Prostate gland (tissue), 2 donors: ENCODE measurements around the gene IRX4. TPM values are rescaled to one million over a fixed set of nuclear protein-coding genes. Genes with fewer than 3 reads are reported as not detected.

Source experiments
- DNase-seq: peaks from one replicate; pipeline ENCODE4 v3.0.0-alpha.2; 2019; ENCODE audit warnings: low spot score
- H3K27ac ChIP-seq, 2 donors: fragments of 200-600 bp; sonication (generic); 2 replicates each; pipeline ENCODE4 v1.5.1; 2017 to 2019
- H3K27me3 ChIP-seq: fragments of 200-600 bp; sonication (generic); replicated peaks from 2 replicates; pipeline ENCODE4 v1.5.1; 2019; ENCODE audit not compliant: insufficient read depth
- H3K36me3 ChIP-seq, 2 donors: fragments of 200-600 bp; sonication (generic); 1 replicate in 1 of 2; 2 replicates in 1 of 2; pipeline versions ENCODE4 v1.5.1 to v1.8.1; 2017 to 2019
- H3K4me1 ChIP-seq: fragments of 200-600 bp; sonication (generic); replicated peaks from 2 replicates; pipeline ENCODE4 v1.5.1; 2019
- H3K4me3 ChIP-seq, 2 donors: fragments of 200-600 bp; sonication (generic); 2 replicates each; pipeline ENCODE4 v1.5.1; 2017 to 2019
- H3K9me3 ChIP-seq: fragments of 200-600 bp; sonication (generic); 2 replicates; pipeline ENCODE4 v1.5.1; 2017
- POLR2A ChIP-seq: fragments of 450-650 bp; IDR thresholded peaks from one replicate; pipeline ENCODE4 v1.6.1; 2016; ENCODE audit warnings: antibody characterized with exemption, mild to moderate bottlenecking
- POLR2AphosphoS5 ChIP-seq: sonication (generic); formaldehyde crosslinking; IDR thresholded peaks from one replicate; pipeline ENCODE4 v1.6.1; 2017; ENCODE audit warnings: antibody characterized with exemption
- WGBS: methylation state at CpG from one replicate; pipeline ENCODE4 v1.1.5; 2018; 5-methylcytosine and 5-hydroxymethylcytosine counted together
- intact Hi-C: fragments of 100-400 bp; cut with DNase I; formaldehyde crosslinking; loops from one replicate; pipeline ENCODE4 v1.14.2; 2022
- total RNA-seq, 2 donors: library from RNA; depleted of rRNA; stranded (reverse); fragments of >200 nt; gene quantifications; one replicate each; pipeline ENCODE4 v1.1.0, GENCODE V29; 2016
- TF ChIP-seq, protein P1 (sequence below), 4 experiments: fragments of 200-600 bp in 2 of 4; fragments of 450-650 bp in 2 of 4; sonication (generic) in 2 of 4; IDR thresholded peaks; 1 replicate in 3 of 4; 2 replicates in 1 of 4; pipeline ENCODE4 v1.5.1; 2016 to 2019; ENCODE audit warnings: antibody characterized with exemption in 4 of 4, mild to moderate bottlenecking in 2 of 4, moderate library complexity in 2 of 4

The IRX4 gene
- total RNA-seq, 2 donors from 2014 or later = 1.8 to 30.0 TPM

DNA sequence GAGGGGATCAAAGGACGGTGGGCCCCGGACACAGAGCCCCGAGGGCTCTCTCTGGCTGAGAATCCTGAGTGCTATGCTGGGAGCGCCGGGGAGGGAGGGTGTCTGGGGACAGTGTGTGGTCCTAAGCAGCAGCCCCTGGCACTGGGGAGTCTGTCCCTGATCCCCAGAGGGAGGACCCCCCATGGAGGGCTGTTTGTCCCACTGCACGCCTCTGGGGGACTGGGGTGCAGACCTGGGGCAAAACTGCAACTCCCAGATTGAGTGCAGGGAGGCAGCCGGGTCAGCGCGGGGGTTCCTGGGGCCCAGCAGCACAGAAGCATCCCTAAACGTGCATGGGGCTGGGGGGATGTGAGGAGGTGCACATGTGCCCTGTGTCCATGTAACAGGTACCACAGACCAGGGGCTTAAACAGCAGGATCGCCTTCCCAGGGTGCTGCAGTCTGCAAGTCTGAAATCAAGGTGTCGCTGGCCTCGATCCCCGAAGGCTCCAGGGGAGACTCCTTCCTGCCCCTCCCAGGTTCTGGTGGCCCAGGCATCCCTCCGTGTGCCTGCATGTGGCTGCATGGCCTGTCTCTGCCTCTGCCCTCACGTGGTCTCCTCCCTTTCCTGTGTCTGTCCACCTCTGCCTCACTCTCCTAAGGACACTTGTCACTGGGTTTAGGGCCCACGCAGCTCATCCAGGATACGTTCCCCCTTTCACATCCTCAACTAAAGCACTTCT, 35.9 kb upstream of the IRX4 start:
- Histone ChIP-seq H3K9me3 (no peaks in the 10 kb centered on the region), H3K4me1 (no peaks in the 10 kb centered on the region), H3K36me3 (no peaks in the 10 kb centered on the region), H3K27me3 (no peaks in the 10 kb centered on the region), H3K4me3 (no peak overlapping the region), H3K27ac (no peak overlapping the region)
- TF ChIP-seq, protein P1, sequence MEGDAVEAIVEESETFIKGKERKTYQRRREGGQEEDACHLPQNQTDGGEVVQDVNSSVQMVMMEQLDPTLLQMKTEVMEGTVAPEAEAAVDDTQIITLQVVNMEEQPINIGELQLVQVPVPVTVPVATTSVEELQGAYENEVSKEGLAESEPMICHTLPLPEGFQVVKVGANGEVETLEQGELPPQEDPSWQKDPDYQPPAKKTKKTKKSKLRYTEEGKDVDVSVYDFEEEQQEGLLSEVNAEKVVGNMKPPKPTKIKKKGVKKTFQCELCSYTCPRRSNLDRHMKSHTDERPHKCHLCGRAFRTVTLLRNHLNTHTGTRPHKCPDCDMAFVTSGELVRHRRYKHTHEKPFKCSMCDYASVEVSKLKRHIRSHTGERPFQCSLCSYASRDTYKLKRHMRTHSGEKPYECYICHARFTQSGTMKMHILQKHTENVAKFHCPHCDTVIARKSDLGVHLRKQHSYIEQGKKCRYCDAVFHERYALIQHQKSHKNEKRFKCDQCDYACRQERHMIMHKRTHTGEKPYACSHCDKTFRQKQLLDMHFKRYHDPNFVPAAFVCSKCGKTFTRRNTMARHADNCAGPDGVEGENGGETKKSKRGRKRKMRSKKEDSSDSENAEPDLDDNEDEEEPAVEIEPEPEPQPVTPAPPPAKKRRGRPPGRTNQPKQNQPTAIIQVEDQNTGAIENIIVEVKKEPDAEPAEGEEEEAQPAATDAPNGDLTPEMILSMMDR (IDR thresholded peaks at IDR 0.05) = no peak
- TF ChIP-seq POLR2AphosphoS5 (no peak), POLR2A (no peak)
- 79% methylated on average over 18 of the region's 18 CpGs for WGBS
- no peak for DNase-seq
- intact Hi-C loops = no loop called here

DNA sequence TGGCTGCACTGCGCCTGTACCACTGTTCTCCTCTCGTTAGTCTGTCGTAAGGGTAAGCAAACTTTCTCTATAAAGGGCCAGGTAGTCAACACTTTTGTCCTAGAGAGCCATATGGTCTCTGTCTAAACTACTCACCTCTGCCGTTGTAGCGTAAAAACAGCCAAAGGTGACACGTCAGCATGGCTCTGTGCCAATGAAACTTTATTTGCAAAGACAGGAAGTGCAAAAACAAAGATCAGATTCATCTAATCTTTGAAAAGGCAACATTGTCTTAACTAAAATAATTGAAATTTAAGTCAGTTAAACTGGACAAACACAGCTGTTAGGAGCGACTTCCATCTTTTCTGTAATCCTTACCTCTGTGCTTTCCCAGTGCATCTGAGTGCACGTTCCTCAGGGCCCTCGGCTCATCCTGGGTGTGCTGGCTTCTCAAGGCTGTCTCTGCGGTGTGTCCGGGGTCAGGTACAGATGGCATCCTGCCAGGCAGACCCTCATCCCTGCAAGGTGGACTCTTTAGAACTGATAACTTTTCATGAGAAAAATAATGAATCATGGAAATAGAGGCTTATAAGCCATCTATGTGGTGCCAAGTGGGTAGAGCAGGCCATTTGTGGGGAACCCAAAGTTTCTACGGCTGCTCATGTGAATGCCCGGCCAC, 35.2 kb upstream of the IRX4 start:
- Histone ChIP-seq H3K9me3 (no peaks in the 10 kb centered on the region), H3K27me3 (no peaks in the 10 kb centered on the region), H3K4me3 (no peak overlapping the region), H3K27ac (no peak overlapping the region), H3K36me3 (no peaks in the 10 kb centered on the region), H3K4me1 (no peaks in the 10 kb centered on the region)
- intact Hi-C loops = no loop called here
- DNase-seq = peak; percentile 33
- TF ChIP-seq POLR2AphosphoS5 (peak; percentile 51), POLR2A (no peak)
- TF ChIP-seq, protein P1 (IDR thresholded peaks at IDR 0.05) = no peak
- WGBS = 23% methylated on average over 13 of the region's 13 CpGs

DNA sequence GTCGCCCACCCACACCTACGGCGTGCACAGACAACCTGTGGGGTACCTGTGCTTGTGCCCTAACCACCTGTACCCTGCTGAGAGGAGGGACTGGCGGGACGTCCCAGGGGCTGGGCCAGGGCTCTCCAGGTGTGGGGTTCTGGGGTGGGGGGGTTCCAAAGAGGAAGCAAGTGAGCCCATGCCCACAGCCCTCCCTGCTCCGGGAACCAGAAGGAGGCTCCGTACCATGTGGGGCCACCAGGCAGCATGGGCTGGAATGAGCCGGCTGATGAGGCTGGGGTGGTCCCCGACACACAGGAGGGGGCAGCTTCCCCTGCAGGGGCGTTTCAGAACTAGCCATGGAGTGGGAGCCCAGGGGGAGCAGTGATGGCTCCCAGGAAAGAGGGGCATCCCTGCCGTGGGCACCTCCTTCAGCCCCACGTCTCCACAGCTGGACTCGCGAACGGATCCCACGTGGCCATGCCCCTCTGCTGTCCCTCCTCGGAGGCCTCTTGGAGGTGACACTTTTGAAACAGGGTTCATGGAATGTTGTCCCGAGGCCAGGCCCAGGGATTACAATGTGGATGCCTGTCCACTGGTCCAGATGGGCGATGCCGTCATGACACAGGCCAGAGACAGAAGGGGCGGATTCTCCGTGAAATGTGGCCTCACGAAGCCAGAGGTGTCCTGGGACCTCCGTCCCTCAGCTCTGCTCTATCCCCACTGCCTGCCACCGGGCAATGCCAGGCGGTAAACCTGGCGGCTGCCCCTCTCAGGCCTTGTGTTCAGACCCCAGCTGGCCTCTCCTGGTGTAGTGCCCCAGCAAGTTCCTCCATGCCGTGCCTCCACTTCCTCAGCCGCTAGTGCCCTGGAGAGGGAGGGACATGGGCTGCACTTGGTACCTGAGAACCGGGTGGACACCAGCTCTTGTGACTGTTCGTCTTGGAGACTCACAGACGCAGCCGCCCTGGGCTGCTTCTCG, 33.6 kb upstream of the IRX4 start:
- H3K36me3 ChIP-seq = no peaks in the 10 kb centered on the region
- no peak for DNase-seq
- H3K4me1 ChIP-seq = no peaks in the 10 kb centered on the region
- H3K9me3 ChIP-seq = no peaks in the 10 kb centered on the region
- H3K27me3 ChIP-seq = no peaks in the 10 kb centered on the region
- WGBS = 93% methylated on average over 33 of the region's 34 CpGs
- intact Hi-C loops = no loop called here
- TF ChIP-seq, protein P1 (IDR thresholded peaks at IDR 0.05) = no peak
- no peak for TF ChIP-seq POLR2A
- TF ChIP-seq POLR2AphosphoS5 = no peak
- H3K27ac ChIP-seq = no peak overlapping the region
- no peak overlapping the region for H3K4me3 ChIP-seq

DNA sequence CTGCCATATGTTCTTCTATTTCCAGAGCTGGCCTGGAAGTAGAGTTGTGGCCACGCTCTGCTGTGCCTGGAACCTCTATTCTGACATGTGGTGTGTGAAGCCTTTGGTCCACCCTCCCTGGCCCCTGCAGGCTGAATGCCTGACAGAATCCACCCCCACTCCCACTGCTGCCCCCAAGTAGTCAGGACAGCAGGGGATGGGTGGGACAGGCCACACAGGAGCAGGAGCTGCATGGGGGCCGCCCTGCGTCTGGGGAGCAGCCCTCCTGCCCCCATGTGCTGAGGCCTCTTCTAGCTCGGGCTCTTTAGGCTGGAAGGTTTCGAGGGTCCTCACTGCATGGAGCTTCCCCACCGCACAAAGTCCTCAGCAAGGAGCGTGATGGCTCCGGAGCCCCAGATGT, 32.6 kb upstream of the IRX4 start:
- H3K4me3 ChIP-seq = no peak overlapping the region
- no peaks in the 10 kb centered on the region for H3K4me1 ChIP-seq
- H3K9me3 ChIP-seq = no peaks in the 10 kb centered on the region
- no peaks in the 10 kb centered on the region for H3K27me3 ChIP-seq
- no peak overlapping the region for H3K27ac ChIP-seq
- no peaks in the 10 kb centered on the region for H3K36me3 ChIP-seq
- DNase-seq = no peak
- intact Hi-C loops = no loop called here
- 86% methylated on average over 8 of the region's 8 CpGs for WGBS
- no peak for TF ChIP-seq POLR2AphosphoS5
- TF ChIP-seq, protein P1 (IDR thresholded peaks at IDR 0.05) = no peak
- TF ChIP-seq POLR2A = no peak
